ENCODE data around the gene ZSWIM4.

The ZSWIM4 gene

DNA sequence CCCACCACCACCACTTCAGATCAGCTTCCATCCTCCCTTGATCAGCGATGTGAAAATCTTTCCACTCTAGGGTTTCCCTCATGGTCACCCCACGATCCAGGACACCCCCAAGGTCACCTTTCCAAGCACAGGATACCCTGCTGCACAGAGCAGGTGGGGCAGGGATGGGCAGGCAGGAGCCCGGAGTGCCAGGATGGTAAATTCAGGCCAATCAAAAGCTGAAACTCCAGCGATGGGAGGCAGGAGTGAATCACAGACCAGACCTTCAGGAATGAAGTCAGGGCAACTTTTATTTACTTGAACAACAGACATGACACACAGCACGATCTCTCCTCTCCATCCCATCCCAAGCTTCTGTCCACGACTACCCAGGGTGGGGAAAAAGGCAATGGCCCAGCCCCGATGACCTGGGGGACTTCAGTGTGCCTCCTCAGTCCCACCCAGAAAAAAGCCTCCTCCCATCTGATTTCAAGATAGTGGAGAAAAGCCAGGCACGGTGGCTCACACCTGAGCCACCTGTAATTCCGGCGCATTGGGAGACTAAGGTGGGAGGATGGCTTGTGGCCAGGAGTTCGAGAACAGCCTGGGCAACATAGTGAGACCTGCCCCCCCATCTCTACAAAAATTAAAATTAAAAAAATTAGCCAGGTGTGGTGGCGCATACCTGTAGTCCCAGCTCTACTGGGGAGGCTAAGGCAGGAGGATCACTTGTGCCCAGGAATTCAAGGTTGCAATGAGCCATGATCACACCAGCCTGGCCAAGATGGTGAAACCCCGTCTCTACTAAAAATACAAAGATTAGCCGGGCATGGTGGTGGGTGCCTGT, 39.2 kb downstream of the ZSWIM4 start:
- no peak for DNase-seq (ENCODE audit: low read depth, low spot score)

DNA sequence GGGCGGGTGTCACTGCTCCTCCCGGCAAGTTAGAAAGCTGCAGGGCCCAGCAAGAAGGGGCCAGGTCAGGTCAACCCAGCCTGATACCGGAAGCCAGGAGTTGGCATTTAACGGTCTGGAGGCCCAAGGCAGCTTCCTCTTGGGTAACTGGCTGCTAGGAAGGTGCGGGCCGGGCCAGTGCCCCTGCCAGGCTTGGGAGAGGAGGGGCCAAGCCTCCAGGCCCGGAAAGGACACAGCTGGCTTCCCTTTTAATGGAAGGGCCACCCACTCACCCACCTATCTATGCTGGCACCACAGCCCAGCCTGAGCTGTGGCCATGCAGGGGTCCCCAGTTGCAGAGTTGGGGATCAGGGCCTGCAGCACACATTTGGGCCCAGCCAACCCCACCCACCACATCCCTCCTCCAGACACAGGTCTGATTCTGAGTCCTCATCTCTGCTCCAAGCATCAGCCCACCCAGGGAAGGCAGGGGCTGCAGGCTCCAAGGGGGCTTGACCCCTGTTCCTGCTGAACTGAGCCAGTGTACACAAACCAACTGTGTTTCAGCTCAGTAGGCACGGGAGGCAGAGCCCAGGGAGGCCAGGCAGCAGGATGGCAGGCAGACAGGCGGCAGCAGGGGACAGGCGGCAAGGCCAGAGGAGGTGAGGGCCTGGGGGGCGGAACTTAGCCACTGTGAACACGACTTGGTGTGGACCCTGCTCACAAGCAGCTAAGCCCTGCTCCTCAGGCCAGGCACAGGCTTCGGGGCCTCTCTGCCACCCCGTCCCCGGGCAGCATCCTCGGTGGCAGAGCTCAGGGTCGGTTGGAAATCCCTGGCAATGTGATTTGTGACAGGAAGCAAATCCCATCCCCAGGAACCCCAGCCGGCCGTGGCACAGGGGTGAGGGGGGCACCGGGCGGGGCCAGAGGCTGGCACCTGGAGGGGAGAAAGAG, 40.8 kb downstream of the ZSWIM4 start:
- no peak for DNase-seq (ENCODE audit: low read depth, low spot score)

DNA sequence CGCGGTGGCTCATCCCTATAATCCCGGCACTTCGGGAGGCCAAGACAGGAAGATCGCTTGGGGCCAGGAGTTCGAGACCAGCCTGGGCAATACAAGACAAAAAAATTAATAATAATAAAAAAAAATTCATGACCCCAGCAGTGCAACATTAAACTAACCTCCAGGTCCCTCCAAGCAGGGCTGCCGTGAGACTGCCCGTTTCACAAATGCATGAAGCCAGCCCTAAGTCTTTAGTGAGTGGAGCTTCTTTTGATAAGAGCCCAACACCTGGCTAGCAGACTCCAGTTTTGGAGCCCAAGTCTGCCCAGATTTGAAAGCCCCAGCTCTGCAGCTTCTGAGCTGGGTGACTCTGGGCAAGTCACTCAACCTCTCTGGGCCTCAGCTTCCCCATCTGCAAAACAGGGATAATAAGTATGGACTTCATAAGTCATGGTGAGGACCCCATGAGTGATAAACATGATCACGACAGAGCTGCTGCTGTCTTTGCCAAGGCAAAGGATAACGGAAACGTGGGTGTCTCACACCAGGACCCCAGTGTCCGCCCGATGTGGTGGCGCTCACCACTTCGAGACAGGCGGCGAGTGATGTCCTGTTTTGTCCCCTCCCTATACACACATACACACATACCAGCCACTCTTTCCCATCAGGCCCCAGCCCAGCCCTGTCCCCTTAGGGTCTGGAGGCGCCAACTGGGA, 43.3 kb downstream of the ZSWIM4 start:
- DNase-seq (ENCODE audit: low read depth, low spot score): no peak

DNA sequence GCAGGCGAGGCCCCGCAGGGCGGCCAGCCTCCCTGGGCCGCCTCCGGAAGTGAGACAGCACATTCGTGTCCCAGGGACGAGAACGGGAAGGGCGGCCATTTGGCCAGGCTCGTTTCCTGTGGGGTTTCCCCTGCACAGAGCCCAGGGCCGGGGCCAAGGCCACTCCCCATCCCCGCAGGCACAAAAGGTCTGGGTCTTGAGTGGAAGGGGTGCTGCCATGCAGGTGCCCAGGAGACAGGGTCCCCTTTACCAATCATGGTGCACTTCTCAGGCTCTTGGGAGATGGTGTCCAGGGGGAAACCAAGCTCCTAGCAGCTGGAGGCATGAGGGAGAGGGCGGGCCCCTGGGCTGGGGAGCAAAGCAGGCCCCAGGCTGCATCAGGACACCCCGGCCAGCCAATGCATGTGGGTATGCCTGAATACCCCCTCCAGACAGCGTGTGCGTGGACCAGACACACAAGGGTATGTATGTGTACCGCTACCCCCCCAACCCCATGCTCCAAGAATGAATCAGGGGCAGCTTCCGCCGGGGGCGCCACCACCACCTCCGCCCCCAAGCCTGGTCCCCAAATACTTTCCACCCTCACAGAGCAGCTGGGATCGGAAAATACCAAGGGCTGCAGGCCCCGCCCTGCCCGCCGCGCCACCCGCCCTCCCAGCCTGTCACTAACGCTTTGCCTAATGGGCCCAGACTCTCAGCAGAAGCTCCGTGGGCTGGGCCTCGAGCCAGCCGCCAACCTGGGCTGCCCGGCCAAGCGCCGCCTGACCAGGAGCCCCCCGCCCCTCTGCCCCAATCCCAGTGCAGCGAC, 44.1 kb downstream of the ZSWIM4 start:
- DNase-seq (ENCODE audit: low read depth, low spot score): peak; percentile 69

DNA sequence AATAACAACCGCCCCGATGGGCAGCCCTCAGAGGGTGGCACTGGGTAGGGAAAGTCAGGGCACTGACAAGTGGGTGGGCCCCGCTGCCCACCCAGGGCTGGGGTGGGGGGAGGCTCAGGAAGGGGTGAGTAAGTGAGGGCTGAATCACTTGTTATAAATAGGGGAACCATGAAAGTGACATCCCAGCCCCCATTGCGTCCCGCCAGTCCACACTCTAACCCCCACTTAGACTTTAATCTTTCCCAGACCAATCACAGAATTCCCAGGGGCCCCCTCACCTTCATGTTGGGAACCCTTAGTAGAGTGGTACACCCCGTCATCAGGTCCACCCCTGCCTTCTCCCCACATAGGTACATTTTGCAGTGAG, 44.7 kb downstream of the ZSWIM4 start:
- no peak for DNase-seq (ENCODE audit: low read depth, low spot score)

DNA sequence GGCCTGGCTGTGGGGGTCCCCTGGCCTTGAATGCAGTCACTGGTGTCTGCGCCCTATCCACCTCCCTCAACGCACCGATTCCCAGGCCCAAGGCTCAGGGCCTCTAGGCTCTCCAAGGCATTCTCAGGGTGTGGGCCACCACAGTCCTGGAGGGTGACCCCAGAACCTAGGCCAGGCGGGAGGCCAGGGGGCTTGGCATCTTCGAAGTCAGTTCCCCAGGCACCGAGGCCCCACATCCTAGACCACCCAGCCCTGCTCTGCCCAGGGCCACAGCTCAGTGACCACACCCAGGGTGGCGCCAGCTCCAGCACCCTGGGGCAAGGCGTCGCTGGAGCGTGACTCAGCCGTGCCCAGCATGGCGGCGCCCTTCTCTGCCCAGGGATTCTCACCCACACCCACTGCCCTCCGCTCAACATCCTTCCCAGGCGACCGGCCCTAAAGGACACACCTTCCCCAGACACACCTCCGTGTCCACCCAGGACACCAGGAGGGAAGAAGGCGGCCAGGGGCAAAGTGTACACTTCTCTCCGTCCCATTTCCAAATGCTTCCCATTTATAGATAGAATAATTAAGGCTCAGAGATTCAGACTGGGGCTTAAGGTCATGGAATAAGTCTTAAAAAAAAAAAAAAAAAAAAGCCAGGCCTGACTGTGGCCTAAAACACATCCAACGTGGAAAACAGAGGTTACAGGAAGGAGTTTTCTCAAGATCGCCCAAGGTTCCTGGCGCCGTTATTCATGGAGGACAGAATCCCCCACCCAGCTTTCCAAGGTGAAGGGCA, 45.3 kb downstream of the ZSWIM4 start:
- no peak for DNase-seq (ENCODE audit: low read depth, low spot score)

DNA sequence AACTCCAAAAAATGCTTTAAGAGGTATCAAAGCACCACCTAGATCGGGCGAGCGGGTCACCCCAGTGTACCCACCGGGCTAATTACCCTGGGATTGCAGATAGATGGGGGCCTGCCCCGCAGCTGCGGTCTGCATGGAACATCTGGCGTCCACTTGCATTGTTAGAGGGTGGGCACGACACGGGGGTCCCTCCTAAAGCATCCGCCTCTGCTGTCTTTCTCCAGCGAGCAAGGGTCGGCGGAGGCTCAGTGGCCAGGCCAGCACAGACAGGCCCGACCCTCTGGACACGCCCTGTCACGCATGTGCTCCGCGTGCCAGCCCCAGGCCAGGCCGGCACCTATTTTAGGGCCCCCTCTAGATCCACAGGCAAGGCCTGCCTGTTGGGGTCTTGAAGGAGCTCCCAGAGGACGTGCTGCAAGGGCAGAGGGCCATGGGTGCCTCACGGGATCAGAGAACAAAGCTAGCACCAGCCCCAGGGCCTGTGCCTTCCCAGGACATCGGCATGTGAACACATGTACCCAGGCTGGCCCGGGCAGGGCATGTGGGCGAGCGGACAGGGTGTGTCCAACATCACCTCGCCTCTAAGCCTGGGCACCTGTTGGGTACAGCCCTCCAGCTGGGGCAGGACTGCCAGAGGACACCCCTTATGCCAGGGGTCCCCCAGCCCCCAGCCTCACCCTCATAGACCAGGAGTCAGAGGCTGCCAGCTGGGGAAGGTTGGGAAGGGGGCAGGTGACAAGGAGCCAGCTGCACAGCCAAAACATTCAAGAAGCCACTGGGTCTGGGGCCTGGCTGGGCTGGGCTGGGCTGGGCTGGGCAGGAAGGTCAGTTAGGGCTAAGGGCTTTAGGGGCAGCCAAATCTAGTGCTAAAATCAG, 46.1 kb downstream of the ZSWIM4 start:
- DNase-seq (ENCODE audit: low read depth, low spot score): no peak

DNA sequence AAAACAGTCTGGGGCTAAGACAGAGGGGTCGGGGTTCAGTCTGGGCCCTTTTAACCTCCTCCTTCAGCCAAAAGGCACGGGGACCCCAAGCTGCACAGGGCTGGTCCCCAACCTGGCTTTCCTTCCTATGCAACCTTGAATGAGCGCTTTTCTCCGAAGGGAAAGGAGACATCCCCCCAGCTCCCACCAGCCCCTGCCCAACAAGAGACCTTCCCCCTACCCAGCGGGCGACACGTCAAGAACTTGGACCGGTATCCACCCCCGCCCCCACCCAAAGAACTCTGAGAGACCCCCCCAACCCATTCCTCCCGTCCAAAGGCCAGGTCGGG, 46.7 kb downstream of the ZSWIM4 start:
- no peak for DNase-seq (ENCODE audit: low read depth, low spot score)

DNA sequence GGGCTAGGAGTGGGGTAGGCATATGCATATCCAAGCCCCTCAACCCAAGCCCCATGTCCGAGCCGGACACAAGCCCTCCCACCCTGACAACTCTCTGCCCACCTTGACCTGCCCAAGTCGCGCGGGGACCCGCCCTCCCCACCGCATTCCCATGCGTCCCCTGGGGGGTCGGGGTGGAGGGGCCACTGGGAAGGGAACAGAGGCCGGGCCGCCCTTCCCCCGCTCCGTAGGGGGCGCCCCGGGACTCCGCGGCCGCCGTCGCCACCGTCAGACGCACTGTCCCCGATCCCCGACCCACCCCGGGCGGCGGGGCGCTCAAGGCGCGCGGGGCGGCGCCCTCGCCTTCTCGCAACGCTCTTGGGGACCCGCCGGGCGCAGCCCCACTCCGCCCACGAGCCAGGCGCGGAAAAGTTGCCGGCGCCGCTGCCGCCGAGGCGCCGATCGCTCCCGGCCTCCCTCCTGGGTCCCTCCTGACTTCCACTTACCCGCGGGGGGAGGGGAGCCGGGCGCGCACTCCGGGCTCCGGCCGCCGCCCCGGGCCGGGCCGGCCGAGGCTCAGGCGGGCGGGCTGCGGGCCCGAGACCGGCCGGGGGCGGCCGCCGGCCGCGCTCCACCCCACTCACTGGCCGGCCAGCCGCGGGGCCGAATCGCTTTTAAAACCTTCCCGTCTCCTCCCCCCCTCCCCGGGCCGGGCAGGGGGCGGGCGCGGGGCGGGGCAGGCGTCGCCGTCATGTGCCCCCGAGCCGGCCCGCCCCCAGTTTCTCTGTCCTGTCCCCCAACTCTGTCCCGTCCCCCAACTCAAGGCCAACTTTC, 47.3 kb downstream of the ZSWIM4 start:
- DNase-seq (ENCODE audit: low read depth, low spot score): no peak

DNA sequence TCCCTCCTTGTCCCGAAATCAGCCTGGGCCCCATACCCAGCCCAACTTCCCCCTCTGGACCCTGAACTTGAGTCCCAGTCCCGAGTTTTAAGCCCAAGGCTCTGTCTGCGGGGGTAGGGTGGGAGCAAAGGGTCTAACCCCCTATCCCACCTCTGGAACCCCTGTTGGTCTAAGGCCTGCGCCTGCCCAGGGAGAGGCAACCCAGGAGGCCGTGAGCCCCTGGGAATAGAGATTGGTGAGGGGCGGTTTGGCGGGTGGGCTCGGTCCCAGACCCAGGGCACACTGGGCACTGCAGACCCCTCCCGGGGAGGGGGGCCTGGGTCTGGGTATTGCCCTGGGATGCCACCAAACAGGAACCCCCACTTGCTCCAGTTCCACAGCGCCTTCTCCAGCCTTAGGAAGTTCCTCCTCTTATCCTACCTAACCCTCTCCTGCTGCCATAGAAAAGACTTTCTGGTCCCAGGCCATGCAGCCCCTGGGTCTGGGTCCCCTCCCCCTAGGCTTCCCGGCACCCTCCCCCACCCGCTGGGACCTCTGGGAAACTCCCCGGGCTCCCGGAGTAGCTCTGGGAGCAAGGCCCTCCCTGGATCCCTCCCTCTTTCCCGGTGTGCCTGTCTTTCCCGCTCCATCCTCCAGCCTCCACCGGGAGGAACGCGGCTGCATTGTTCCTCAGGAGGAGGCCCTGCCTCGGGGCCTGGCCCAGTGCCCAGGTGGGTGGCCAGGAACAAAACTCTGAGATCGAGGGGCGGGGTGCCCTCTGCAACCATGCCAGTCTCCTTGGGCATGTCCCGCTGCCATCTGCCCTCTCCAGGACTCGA, 48.1 kb downstream of the ZSWIM4 start:
- no peak for DNase-seq (ENCODE audit: low read depth, low spot score)

DNA sequence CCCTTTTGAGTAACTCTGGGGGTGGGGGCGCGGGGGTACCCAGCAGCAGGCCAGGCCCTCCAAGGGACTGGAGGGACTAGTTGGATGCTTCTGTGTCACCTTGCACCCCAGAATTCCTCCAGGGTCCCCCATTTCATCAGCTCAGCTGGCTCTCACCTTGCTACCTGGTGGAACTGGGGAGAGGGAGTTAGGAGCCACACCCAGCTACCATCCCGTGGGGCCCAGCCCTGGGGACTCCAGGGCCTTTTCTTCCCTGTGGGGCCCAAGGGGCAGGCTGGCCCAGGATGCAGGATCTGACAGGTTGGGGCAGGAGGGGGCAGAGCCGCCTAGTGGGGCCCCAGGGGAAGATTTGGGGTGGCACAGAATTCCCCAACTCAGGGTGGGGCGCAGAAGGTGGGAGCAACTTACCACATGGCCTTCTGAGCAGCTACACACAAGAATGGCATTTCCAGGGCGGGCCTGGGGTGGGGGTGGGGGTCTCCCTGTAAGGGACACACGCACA, 48.9 kb downstream of the ZSWIM4 start:
- DNase-seq (ENCODE audit: low read depth, low spot score): no peak

DNA sequence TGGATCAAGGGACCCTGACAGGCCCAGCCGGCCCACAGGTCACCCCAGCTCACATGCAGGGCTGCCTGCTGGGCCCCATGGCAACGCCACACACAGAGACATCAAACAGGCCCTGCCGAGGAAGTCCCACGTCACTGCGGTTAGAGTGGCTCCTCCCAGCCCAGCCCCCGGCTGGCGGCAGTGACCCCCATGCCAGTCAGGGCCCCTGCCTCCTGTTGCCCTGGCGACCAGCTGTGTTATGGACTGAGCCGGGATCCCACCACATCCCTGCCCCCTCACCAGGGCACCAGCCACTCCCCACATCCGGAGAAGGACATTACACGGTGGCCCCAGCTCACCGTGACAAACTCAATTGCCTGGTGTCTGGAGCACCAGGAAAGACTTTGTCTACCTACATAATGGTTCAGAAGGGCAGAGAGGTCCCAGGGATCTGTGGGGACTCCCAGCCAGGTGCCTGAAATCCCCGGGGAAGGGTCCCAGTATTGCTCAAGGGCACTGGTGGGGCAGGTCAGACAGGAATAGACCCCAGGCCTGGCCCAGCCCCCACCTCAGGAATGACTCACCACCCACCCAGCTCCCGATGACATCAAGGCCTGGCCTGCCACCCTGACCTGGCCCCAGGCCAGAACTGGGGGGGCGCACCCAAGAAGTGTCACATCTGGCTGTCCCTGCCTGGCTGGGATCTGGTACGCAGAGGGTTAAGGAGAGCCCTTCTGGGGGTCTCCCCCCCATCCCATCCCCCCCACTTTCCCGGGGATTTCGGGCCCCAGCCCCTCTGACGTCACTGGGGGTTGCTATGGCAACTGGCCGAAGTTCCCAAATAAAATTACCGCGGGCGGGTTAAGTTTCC, 51.5 kb downstream of the ZSWIM4 start:
- DNase-seq (ENCODE audit: low read depth, low spot score): peak; percentile 90

DNA sequence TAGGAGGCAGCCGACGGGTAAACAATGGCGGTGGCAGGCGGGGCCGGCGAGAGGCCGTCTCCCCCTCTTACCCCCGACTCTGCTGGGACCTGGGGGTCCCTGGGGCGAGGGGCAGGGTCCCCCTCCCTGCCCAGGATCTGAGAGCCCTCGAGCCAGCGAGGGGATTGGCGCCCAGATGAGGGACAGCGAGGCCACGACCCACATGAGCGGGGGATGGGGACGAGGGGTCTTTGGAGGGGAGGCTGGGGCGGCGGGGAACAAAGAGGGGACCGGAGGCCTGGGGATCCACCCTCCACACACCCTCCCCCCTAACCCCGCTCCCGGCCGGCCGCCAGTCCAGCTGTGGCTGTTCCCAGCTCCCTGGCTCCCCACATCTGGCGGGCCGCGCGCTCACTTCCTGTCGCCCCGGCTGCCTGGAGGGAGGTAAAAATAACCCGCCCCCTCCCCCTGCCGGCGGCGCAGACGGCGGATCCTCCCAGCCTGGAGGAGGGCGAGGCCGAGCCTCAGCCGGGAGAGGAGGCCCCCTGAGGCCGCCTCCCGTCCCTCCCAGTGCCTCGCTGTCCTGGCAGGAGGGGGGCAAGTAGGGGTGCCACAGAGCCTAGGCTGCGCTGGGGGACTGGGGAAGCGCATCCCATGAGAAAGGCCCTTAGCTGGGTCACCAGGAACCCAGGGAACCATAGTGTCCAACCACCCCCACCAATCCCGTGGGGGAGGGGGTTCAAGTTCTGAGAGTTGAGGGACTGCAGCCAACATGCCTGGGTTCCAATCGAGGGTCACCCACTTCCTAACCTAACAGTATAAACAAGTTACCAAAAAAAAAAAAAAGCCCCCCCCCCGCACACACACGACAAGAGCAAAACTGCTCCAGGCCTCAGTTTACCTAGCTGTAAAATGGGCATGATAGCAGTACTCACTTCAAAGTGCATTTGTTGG, 52.4 kb downstream of the ZSWIM4 start:
- DNase-seq (ENCODE audit: low read depth, low spot score): peak; percentile 50

DNA sequence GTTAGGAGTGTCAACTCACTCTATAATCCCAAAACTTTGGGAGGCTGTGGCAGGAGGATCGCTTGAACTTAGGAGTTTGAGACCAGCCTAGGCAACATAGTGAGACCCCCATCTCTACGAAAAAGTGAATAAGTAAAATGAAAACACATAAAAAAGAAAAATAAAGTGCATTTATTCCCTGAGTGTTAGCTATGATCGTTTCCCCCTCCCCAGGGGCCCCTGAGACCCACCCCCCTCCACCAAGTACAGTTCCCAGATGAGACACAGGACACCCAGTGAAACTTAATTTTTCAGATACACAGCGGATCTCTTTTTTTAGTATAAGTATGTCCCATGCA, 53.1 kb downstream of the ZSWIM4 start:
- no peak for DNase-seq (ENCODE audit: low read depth, low spot score)

DNA sequence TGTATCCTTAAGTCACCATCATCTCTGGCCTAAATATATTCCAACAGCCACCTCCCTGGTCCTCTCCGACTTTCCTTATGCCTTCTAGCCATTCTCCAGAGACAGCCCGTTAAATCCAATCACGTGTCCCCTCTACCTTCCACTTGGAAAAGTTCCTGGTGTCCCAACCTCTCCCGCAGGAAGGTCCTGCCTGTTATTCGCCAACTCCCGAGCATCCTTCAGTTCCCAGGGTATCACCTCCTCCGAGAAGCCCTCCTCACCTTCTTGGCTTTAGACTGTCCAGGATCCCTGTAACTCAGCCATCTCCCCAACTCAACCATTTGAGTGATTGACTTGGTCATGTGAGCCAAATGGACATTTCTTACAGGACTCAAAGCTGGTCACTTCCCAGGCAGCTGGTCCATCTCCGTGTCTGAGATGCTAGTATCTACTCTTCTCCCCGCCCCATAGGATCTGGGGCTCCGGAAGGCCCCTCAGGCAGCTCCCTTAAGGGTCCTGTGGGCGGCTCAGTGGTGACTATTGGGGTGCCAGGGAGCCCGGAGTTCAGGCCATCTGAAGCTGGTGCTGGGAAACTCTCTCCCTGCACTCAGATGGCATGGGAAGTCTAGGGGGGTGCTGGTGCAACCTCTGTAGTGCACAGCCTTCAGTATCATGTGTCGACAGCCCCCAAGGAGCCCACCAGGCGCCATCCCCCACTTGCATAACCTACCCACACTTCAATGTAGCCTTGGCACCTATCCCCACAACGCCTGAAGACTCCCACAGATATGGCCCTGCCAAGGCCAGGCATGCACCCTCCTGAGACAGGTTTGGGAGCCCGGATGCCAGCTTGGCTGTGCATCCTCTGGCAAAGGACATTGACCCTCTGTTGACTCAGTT, 53.8 kb downstream of the ZSWIM4 start:
- DNase-seq (ENCODE audit: low read depth, low spot score): no peak

Measured in activated CD4-positive, CD25-positive, alpha-beta regulatory T cell treated with anti-CD3 and anti-CD28 coated beads, Interleukin-2, amount 50 U/mL, for 16 hours (primary cell).